Hematopoietic multipotent progenitor cell treated with erythropoietin and hydrocortisone succinate and interleukin-3 and kit ligand, for 4 days (in vitro differentiated cells): ENCODE measurements around the gene PHF21A.
A peak's percentile ranks its signal among the peaks of the same experiment; 100 is the strongest.

Source experiments
- DNase-seq: peaks from one replicate; pipeline ENCODE4 v3.0.0-alpha.2; 2015

Gene PHF21A

GRCh38 chr11:46072172-46072964 lies 48.9 kb downstream of the PHF21A start:
- no peak for DNase-seq

- DNase-seq: no peak
These were observed 50.2 kb downstream of the PHF21A start for GRCh38 chr11:46071091-46071490.

- no peak for DNase-seq
These were observed 51.7 kb downstream of the PHF21A start for GRCh38 chr11:46069595-46069994.

- no peak for DNase-seq
These were observed 54.9 kb downstream of the PHF21A start for GRCh38 chr11:46066335-46066734.

- DNase-seq: no peak
These were observed 55.6 kb downstream of the PHF21A start for GRCh38 chr11:46065681-46066080.

- DNase-seq: no peak
These were observed 57.0 kb downstream of the PHF21A start for GRCh38 chr11:46064221-46064620.

GRCh38 chr11:46063138-46063537 lies 58.1 kb downstream of the PHF21A start:
- DNase-seq: no peak

- no peak for DNase-seq
These were observed 61.2 kb downstream of the PHF21A start for GRCh38 chr11:46060013-46060412.

- no peak for DNase-seq
These were observed 63.8 kb downstream of the PHF21A start for GRCh38 chr11:46057489-46057888.

GRCh38 chr11:46055371-46055770 lies 65.9 kb downstream of the PHF21A start:
- DNase-seq: no peak

GRCh38 chr11:46051102-46051501 lies 70.2 kb downstream of the PHF21A start:
- DNase-seq: no peak

- no peak for DNase-seq
These were observed 70.6 kb downstream of the PHF21A start for GRCh38 chr11:46050662-46051061.

GRCh38 chr11:46050003-46050461 lies 71.2 kb downstream of the PHF21A start:
- DNase-seq: peak; percentile 35

- peak; percentile 37 for DNase-seq
These were observed 71.8 kb downstream of the PHF21A start for GRCh38 chr11:46049325-46049897.

- no peak for DNase-seq
These were observed 73.1 kb downstream of the PHF21A start for GRCh38 chr11:46048198-46048597.

GRCh38 chr11:46047520-46047919 lies 73.7 kb downstream of the PHF21A start:
- DNase-seq: no peak

- peak; percentile 53 for DNase-seq
These were observed 75.4 kb downstream of the PHF21A start for GRCh38 chr11:46045811-46046210.

- no peak for DNase-seq
These were observed 76.7 kb downstream of the PHF21A start for GRCh38 chr11:46044601-46045000.

- no peak for DNase-seq
These were observed 81.3 kb downstream of the PHF21A start for GRCh38 chr11:46039990-46040389.

- DNase-seq: no peak
These were observed 82.7 kb downstream of the PHF21A start for GRCh38 chr11:46038529-46038928.

GRCh38 chr11:46036969-46037368 lies 84.3 kb downstream of the PHF21A start:
- no peak for DNase-seq

GRCh38 chr11:46036009-46036408 lies 85.2 kb downstream of the PHF21A start:
- no peak for DNase-seq

- DNase-seq: no peak
These were observed 87.2 kb downstream of the PHF21A start for GRCh38 chr11:46034041-46034440.

- no peak for DNase-seq
These were observed 94.5 kb downstream of the PHF21A start for GRCh38 chr11:46026606-46027293.
